Esophagus squamous epithelium (tissue), 4 donors: ENCODE data around the gene HLA-DRB5.

ENCODE experiments used
- POLR2A ChIP-seq, 4 donors: fragments of 450-650 bp; IDR thresholded peaks; one replicate each; pipeline ENCODE4 v1.6.1; 2017; ENCODE audit warnings: antibody characterized with exemption in 4 of 4, mild to moderate bottlenecking in 4 of 4, moderate library complexity in 3 of 4
- TF ChIP-seq, protein P1 (sequence below), 6 experiments: fragments of 450-650 bp in 4 of 6; fragments of 200-600 bp in 2 of 6; sonication (generic) in 2 of 6; IDR thresholded peaks; one replicate each; pipeline ENCODE4 v1.5.1; 2016 to 2019; ENCODE audit warnings: antibody characterized with exemption in 6 of 6, mild to moderate bottlenecking in 4 of 6, moderate library complexity in 4 of 6

- TF ChIP-seq, protein P1, sequence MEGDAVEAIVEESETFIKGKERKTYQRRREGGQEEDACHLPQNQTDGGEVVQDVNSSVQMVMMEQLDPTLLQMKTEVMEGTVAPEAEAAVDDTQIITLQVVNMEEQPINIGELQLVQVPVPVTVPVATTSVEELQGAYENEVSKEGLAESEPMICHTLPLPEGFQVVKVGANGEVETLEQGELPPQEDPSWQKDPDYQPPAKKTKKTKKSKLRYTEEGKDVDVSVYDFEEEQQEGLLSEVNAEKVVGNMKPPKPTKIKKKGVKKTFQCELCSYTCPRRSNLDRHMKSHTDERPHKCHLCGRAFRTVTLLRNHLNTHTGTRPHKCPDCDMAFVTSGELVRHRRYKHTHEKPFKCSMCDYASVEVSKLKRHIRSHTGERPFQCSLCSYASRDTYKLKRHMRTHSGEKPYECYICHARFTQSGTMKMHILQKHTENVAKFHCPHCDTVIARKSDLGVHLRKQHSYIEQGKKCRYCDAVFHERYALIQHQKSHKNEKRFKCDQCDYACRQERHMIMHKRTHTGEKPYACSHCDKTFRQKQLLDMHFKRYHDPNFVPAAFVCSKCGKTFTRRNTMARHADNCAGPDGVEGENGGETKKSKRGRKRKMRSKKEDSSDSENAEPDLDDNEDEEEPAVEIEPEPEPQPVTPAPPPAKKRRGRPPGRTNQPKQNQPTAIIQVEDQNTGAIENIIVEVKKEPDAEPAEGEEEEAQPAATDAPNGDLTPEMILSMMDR (IDR thresholded peaks at IDR 0.05), result no peak
- TF ChIP-seq POLR2A (IDR thresholded peaks at IDR 0.05), result no peak
These were observed 36.9 kb upstream of the HLA-DRB5 start for GRCh38 chr6:32566957-32567356.
